GM11168 (cell line): ENCODE data around the gene CRYM.
"Not testable (repeated sequence)": the region's sequence is repeated elsewhere in the genome, so short reads cannot be mapped to it uniquely, and the experiment has no call there.

Experiments
- in situ Hi-C: fragments of 300-500 bp; cut with MboI; formaldehyde crosslinking; loops from one replicate; pipeline ENCODE4 v1.12.0; 2022; ENCODE audit warnings: low sequenced_read_pairs; ENCODE audit not compliant: unreplicated experiment

Gene CRYM

DNA sequence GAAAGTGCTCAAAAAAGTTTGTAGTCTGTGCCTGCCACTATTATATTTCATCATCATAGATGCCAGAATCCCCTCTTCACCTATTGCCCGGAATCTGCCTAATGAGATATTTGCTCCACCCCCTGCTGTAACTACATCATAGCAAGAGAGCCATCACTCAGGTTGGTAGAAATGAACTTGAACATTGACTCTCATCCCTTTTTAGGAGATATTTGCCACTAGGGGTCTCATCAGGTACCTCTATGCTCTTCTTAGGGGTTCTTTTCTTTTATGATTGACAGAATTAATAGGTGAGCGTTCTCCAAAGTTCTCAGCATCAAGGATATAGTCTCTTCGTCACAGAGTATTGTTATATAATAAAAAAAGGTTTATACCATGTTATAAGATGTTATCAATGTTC, 24.6 kb downstream of the CRYM start:
- in situ Hi-C loops: no loop called here

- in situ Hi-C loops: no loop called here
These were observed 27.8 kb downstream of the CRYM start for GRCh38 chr16:21250072-21250923.

- in situ Hi-C loops: not testable (repeated sequence)
These were observed 29.9 kb downstream of the CRYM start for GRCh38 chr16:21248179-21248578.

- in situ Hi-C loops: no loop called here
These were observed 33.4 kb downstream of the CRYM start for GRCh38 chr16:21244518-21245215.

GRCh38 chr16:21242756-21243155, 35.3 kb downstream of the CRYM start:
- in situ Hi-C loops: no loop called here

DNA sequence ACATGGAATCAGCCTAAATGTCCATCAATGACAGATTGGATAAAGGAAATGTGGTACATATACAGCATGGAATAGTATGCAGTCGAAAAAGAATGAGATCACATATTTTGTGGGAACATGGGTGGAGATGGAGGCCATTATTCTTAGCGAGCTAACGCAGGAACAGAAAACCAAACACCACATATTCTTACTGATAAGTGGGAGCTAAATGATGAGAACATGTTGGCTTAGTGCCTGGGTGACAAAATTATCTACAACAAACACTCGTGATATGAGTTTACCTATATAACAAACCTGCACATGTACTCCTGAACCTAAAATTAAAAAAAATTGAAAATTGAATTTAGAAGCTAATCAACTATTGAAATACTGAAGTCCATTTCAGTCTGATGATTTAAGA, 38.4 kb downstream of the CRYM start:
- in situ Hi-C loops: no loop called here

DNA sequence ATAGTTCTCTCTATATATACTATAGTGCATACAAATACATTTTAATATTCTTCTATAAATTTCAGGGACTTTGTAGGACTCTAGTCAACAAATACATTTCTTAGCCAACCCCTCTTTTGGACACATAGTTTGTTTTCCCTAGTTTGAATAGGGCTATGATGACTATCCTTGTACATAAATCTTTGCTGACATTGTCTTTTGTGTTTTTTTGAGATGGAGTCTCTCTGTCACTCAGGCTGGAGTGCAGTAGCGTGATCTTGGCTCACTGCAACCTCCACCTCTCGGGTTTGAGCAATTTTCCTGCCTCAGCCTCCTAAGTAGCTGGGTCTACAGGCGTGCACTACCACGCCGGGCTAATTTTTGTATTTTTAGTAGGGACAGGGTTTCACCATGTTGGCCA, 41.3 kb downstream of the CRYM start:
- in situ Hi-C loops: no loop called here

DNA sequence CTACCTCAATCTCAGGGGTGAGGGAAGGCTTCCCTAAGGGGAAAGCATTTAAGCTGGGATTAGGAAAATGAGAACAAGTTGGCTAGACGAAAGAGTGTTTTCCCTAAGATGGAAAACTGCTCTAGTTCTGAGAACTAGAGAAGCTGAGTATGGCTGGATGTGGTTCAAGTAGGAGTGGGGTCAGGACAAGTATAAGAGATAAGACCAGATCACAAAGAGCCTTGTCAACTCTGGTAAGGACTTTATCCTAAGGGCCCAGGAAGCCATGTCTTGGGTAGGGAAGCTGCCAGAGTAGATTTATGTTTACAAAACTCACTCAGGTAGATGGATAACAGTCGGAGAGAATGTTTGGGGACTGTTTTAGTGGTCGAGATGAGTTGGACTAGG, 42.9 kb downstream of the CRYM start:
- in situ Hi-C loops: no loop called here

- in situ Hi-C loops: no loop called here
These were observed 44.5 kb downstream of the CRYM start, which contains the start of gene ANKS4B for GRCh38 chr16:21233521-21234150. ANKS4B (plus strand) TSS chr16:21233699; CDS start chr16:21233738, 39 bp downstream.

DNA sequence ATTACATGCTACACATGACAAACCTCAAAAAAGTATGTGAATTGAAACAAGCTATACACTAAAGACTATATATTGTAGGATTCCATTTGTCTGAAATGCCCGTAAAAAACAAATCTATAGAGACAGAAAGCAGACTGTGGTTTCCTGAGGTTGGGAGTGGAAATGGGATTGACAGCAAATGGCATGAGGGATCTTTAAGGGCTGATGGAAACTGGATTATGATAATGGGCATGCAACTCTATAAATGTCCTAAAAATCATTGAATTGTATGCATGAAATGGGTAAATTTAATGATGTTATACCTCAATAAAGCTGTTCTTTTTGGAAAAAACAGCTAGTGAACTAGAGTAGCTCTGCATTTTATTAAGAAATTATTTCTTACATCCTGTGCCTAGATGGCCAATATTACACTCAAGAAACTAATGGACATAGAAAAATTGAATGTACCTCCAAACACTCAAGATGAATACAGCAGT, 45.0 kb downstream of the CRYM start:
- in situ Hi-C loops: no loop called here

DNA sequence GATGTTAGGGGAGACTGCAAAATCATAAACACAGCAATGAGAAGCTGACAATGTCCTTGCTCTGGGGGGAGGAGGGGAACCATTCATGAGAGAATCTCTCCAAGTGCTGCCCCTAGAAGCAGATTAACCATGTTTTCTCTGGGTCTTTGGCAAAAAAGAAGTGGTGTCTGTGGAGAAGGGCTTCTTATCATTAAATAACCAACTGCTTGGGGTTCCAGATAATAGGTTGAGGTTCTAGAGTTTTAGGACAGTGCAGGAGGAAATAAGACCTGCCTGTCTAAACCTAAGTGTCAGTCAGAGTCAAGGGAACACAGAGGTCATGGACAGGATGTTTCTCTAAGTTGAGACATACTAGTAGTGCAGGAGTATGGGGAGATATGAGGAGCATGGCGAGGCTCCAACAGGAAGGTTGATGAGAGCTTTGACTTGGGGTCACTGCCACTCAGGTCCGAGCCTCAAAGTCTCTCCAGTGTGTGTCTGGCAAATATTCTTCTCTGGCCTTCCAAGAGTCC, 49.7 kb downstream of the CRYM start:
- in situ Hi-C loops: no loop called here

DNA sequence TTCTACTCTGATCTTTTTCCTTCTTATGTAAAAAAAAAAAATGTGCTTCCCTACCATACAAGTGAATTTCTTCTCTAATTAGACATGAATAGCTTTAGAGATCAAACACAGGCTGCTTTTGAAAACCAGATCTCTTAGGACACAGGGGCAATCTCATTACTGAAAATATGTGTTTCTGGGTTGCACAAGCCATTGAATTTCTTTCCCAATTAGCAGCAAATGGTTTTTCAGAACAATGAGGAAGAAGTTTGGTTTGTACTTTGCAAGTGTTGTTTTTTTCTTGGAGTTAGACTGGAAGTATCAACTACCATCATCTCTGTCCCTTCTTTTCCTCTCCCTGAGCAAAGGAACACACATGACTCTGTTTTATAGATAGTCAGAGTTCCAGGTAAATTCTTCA, 50.2 kb downstream of the CRYM start:
- in situ Hi-C loops: no loop called here

DNA sequence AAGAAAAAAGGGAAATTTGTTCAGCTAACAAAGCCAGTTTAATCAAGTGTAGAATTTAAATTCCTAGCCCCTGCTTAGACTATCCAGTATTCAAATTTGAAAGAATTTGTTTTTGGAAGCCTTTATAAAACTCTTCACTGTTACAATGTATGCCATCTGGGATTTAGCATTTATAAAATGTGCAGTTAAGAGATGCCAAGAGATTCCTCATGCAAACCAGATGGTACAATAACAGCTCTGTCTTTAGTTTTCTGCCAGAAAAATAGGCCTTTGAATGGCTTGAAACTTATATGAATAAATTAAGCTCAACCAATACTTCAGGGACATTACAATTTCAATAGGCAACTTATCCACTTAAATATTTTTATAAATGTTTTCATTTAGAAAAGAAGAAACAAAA, 51.3 kb downstream of the CRYM start:
- in situ Hi-C loops: no loop called here

DNA sequence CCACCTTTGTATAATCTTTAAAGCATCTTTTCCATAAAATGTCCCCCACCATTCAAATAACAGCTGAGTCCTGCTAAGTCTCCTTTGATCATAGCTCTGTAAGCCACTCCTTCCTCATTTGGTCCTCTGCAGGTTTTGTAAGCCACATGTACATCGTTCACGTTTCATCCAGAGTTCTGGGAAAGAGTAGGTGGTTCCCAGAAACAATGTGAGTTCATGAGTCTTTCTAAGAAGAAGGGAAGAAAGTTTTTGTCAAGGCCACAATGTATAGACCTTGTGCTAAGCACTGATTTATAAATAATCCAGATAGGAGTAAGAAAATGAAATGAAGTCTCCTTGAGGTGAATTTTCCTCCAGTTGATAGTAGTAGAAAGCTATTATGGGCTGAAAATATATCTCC, 53.3 kb downstream of the CRYM start:
- in situ Hi-C loops: no loop called here

DNA sequence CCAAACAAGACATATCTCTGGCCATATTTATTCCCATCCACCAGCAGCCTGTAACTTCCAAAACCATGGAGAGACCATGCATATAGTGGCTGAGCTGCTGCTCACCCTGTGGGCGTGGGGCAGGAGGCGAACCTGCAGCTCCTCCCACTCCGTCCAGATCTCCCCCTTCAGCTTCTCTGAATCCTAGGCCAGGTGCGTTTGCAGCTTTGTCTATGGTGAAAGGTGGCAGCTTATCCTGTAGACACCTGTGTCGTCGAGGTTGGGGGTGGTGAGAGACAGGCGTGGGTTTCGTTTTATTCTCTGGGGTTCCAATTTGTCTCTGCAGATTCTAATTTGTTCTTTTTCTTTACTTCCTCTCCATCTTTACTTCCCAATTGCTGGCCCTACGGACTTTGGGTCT, 54.3 kb downstream of the CRYM start:
- in situ Hi-C loops: no loop called here

DNA sequence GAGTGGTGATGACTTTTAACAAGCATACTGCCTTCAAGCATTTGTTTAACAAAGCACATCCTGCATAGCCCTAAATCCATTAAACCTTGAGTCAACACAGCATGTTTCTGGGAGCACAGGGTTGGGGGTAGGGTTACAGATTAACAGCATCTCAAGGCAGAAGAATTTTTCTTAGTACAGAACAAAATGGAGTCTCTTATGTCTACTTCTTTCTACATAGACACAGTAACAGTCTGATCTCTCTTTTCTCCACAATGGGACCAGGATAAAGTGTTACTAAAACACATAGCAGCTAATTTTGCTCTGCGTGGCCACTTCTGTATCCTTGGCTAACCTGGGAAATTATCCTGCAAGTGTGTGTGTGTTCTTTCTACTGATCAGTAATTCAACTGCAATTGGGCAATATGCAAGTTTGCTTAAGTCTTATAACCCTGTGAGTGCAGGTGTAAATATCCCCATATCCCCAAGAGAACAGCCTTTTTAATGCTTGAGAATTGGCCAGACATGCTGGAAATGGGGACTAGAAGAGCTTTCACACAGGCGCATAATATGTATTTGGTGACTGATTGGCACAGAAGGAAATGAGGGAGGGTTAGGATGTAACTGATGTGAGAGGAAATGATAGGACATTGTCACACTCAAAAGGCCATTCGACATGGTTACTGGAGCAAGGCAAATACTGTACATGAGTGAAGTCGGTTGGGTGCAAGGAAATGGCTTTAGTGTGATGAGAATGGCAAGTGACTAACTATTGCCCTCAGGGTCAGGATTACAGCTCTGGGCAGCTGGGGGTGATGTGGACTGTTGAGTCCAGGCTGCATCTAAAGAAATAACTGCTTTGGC, 55.4 kb downstream of the CRYM start:
- in situ Hi-C loops: no loop called here

DNA sequence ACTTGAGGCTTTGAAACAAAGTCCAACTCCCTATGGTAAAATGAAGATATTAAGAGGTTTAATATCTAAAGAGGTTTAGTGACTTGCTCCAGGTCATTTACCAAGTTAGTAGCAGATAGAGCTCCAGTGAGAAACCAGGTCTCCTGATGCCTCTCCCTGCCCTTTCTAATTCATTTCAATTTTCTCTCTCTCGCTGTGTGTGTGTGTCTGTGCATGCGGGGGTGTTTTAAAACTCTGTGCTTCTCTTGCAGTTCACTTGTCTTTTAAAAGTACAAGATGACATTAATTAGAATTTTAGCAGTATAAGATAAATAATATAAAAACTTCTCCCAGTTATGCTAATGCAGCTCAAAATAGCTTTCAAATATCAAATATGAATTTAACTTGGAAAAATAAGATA, 58.5 kb downstream of the CRYM start:
- in situ Hi-C loops: no loop called here

- in situ Hi-C loops: no loop called here
These were observed 59.9 kb downstream of the CRYM start for GRCh38 chr16:21218153-21218552.

- in situ Hi-C loops: no loop called here
These were observed 61.0 kb downstream of the CRYM start for GRCh38 chr16:21217121-21217520.

- in situ Hi-C loops: no loop called here
These were observed 64.0 kb downstream of the CRYM start for GRCh38 chr16:21214086-21214485.
